Activated CD4-positive, CD25-positive, alpha-beta regulatory T cell (primary cell): Measurements from ENCODE around the gene DSCAM.

Experiments used
- DNase-seq, 4 experiments: peaks; one replicate each; lab custom pipeline; 2025; lab: John Stamatoyannopoulos, UW

Gene DSCAM

GRCh38 chr21:40647706-40648105 is 199.3 kb downstream of the DSCAM start:
- no peak for DNase-seq

- DNase-seq: no peak
Measured at GRCh38 chr21:40646651-40647050, 200.3 kb downstream of the DSCAM start.

DNA sequence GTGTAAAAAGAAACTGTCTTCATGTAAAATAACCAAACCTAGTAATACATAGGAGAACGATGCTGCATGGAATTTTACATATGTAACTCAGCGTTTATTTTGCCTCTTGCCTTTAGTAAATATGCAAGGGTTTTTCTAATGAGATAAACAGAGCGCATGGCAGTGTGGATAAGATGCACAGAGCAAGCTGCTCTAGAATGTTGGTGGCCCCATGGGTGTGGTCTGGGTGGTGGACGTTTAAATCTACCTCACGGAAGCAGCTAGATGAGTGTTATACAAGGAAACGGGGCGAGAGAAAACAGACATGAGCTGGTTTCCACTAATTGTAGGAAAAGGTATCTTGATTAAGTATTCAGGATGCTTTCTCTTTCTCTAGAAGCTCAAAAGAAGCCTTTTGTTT is 205.9 kb downstream of the DSCAM start:
- no peak for DNase-seq

GRCh38 chr21:40640266-40640789 is 206.6 kb downstream of the DSCAM start:
- DNase-seq: no peak

DNA sequence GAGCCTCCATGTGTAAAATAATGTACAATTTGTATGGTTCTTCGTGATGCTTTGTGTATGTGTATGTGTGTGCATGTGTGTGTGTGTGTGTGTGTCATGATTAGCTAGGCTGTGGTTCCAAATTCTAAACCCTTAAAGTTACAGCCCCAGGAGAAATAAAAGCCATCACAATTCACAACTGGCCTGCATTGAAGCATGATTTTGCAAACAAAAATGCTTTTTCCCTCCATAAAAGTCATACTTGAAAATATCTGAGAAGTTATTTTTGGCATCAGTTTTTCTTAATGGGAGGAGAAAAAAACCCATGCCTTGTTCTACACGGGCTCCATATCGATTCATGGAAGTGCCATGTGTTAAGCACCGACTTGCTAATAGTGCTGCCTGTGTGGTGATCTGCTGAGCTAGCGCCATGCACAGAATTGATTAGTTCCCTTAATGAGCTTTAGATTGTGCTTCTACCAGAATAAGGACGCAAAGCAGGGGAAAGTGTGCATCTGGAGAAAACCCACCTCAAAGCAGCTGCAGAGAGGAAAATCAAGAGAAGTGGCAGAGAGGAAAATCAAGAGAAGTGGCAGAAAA is 207.3 kb downstream of the DSCAM start:
- DNase-seq: no peak

DNA sequence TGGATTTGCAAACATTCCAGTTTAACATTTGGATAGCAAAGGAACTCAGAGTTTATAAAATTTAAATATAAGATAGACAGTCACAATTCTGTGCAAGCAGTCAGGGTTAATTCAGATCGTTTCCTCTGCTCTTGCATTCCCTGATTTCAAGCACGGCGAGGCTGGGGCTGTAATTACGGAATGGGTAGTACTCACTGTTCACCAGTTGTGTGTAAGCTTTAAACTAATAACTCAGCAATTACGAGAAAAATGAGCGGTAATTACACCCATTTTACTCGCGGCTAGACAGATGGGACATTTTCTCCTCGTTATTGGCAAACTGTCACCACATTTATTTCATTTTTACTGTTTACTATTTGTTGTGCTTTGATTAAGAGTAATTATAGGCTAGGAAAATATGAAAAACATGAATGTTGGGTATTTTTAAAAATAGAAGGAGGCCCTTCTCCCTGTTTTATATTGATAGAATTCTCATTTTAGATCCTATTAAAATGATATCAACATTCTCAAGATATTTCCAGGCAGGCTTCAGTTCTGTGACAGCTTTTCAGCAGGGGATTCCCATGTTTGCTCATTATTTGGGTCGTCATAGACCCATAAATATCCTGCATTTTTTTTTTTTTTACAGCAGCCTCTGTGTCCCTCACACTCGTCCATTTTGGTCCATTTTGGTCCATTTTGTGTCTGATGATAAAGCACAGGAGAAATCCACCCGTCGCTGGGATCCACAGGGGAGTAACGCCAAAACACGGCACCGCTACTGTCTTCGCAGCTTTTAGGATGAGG is 208.3 kb downstream of the DSCAM start:
- no peak for DNase-seq

DNA sequence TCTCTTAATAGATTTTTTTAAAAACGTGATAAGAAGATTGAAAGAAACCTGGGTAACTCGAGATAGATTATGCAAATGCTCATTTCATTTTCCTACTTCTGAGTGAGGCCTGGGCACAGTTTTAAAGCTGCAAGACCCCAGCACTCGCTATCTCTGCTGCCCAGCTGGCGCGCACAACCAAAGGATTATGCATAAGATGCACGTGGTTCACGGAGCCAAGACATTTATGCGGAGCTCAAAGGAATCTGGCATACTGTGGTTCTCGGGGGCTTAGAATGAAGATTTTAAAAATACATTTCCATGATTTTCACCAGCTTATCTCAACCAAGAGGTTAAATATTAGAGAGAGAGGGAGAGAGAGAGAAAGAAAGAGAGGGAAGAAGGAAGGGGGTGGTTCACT is 210.9 kb downstream of the DSCAM start:
- no peak for DNase-seq

DNA sequence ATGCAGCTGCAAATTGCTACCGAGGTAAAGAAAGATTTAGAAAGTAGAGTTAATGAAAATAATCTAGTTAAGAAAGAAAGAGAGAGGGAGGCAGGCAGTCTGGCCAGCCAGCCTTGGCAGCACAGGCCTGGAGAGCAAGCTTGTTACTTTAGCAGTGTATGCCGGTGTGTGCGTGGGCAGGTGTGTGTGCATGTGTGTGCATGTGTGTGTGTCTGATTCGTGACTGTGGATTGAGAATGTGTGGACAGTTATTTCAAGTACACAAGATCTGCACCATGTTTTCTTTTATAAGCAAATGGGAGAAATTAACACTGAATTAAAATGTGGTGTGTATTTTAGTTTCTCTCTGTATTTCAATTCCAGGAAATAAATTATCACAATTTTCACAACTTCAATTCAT is 211.6 kb downstream of the DSCAM start:
- DNase-seq: no peak

GRCh38 chr21:40634141-40634540 is 212.8 kb downstream of the DSCAM start:
- DNase-seq: no peak

DNA sequence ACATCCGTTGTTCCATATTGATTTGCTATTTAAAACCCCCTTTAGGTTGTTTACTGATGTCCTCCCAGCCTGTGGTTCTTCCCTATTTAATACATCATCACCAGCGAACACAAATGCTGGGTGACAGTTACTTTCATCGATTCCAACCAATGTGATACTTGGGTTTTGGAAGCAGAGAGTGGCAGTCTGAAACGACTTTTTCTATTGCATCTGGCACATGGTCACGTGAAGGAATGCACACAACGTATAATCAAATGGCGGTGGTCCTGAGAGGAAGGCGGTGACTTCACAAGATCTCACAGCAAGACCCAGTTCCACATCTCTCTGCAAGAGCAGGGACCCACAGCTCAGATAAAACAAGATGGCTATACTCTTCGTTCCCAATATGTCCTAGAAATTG is 213.9 kb downstream of the DSCAM start:
- DNase-seq: no peak

DNA sequence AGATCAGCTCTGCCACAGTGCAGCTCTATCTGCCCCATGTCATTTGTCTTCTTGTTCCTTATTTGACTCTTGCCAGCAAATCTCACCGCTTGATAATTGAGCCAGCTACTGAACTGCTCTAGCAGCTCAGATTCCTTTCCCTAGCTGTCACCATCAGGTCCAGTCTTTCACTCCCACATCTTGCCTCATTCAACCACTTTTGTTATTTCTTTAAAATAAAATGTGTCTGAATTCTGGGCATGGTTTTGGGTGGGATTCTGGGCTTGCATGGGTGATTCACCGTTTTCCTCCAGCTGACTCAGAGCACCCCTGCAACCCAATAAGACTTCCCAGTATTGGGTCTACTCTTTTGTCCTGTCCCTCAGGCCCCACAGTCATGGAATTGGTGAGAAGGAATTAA is 215.7 kb downstream of the DSCAM start:
- no peak for DNase-seq

DNA sequence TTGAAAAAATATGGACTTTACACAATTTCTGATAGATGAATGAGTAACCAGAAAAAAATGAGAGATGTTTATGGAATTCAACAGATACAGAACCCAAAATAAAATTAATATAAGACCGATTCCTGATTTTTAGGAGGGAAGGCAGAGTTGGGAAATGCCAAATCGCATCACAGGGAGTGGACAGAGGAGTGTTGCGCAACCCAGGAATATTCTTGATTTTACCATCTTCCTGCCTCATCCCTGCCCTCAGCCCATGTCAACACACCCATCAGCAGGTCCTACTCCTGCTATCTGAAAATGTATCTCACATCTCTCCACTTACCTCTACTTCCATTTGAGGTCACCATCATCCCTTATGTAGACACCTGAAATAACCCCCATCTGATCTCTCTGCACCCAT is 221.0 kb downstream of the DSCAM start:
- no peak for DNase-seq

- no peak for DNase-seq
Measured at GRCh38 chr21:40623528-40623927, 223.4 kb downstream of the DSCAM start.

- DNase-seq: no peak
Measured at GRCh38 chr21:40622531-40622930, 224.4 kb downstream of the DSCAM start.

GRCh38 chr21:40620386-40621145 is 226.4 kb downstream of the DSCAM start:
- DNase-seq: no peak

DNA sequence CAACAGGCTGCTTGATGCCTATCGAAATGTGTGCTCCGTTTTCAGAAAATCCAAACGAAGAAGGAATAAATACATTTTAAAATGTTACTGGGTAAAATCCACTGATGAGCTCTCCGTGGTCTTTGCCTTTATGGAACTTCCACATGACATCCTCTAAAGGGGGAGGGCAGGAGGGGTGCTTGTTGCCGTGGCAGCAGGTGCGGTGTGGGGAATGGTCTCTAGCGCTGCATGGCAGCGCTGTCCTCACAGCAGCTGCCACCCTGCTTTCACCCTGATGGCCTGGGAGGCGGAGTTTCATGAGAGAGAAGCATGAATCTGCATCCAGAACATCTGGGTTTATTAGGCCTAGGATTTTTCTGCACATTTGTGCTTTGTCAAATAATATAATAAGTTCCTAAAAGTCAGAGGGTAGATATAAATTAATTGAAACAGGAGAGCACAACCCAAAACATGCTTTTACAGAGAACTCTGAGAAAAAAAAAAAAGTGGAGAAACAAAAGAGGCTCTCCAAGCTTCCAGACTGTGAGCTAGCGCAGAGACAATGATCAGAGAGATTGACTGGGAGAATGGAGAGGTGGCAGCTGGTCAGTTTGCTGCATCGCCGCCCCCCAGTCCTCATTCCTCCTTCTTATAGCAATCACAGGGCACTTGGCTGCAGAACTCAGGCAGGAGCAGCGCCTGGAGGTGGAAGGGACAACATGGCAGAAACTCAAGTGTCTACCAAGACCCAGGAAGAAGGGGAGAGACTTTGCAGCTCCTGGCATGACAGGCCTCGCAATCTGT is 228.6 kb downstream of the DSCAM start:
- no peak for DNase-seq

- DNase-seq: no peak
Measured at GRCh38 chr21:40616377-40616704, 230.6 kb downstream of the DSCAM start.

DNA sequence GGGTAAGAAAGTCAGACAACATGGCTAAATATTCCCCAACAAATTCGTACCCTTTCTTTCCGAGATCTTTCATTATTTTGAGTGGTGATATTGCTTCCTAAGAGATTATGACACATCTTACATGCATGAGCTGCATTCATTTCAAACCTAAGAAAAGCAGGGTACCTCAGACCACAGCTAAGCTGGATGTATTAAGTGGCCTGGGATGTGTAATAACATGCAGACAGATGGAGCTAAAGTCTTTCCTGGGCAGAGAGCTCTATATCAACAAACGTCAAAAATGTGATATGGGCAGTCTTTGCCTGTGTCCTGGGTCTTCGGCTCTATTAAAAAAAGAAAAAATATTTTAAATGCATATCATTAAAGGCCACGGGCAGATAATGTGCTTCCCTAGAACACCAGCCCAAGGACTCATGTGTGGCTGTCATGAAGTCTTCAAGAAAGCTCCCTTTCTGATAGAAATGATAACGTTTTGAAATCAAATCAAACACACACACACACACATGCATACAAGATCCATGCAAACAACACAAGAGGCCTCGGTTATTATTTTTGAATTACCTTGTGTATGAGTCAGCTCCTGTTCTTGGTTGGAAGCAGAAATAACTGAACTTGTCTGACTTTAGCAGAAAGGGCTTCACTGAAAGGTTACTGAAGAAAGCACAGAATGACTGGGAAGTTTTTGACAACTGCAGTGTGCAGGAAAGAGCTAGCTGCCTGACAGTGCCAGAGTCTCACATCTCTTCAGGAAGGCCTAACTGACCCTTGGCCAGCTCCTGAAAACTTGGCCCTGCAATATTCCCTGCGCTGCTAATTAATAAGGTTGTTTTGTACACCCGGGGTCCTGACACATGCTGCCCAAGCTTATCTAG is 231.2 kb downstream of the DSCAM start:
- DNase-seq: no peak

DNA sequence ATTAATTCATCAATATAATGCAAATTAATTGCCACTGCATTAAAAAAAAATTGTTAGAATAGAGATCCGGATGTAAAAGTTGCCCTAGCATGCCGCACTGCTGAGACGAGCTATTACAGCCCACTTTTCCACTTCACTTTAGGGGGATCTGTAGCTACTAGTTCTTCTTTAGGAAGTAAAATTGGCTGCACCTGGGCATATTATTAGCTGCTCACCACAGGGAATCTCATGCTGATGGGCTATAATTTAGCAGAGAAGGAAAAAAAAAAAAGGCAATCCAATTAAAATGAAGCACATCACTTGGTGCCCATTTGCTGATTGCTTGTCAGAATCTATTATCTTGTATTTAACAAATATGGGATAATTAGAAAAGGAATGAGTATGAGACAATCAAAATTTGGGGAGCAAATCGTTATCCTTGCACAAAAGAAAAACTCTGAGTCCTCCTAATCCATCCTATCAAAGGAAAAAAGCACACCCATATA is 233.4 kb downstream of the DSCAM start:
- DNase-seq: no peak

GRCh38 chr21:40610345-40610744 is 236.6 kb downstream of the DSCAM start:
- no peak for DNase-seq

GRCh38 chr21:40606341-40606740 is 240.6 kb downstream of the DSCAM start:
- DNase-seq: no peak
